Fibroblast of lung (primary cell): Measurements from ENCODE around the gene TWF2.

ENCODE experiments used
- EZH2 ChIP-seq: IDR thresholded peaks from 2 replicates; pipeline ENCODE4 v1.5.1; 2012; ENCODE audit warnings: low read length, control low read depth, mild to moderate bottlenecking; ENCODE audit errors: missing control alignments
- TF ChIP-seq, protein P1 (sequence below), 2 donors: IDR thresholded peaks in 1 of 2; conservative IDR thresholded peaks in 1 of 2; 1 replicate in 1 of 2; 2 replicates in 1 of 2; pipeline ENCODE4 v1.5.1; 2011 to 2012; ENCODE audit warnings: low read length in 2 of 2, control low read depth in 1 of 2, inconsistent platforms in 1 of 2, low read depth in 1 of 2, mild to moderate bottlenecking in 1 of 2

GRCh38 chr3:52183786-52184445 is 55.0 kb downstream of the TWF2 start:
- TF ChIP-seq, protein P1, sequence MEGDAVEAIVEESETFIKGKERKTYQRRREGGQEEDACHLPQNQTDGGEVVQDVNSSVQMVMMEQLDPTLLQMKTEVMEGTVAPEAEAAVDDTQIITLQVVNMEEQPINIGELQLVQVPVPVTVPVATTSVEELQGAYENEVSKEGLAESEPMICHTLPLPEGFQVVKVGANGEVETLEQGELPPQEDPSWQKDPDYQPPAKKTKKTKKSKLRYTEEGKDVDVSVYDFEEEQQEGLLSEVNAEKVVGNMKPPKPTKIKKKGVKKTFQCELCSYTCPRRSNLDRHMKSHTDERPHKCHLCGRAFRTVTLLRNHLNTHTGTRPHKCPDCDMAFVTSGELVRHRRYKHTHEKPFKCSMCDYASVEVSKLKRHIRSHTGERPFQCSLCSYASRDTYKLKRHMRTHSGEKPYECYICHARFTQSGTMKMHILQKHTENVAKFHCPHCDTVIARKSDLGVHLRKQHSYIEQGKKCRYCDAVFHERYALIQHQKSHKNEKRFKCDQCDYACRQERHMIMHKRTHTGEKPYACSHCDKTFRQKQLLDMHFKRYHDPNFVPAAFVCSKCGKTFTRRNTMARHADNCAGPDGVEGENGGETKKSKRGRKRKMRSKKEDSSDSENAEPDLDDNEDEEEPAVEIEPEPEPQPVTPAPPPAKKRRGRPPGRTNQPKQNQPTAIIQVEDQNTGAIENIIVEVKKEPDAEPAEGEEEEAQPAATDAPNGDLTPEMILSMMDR (conservative IDR thresholded peaks at IDR 0.05 in 1 of 2, IDR thresholded peaks at IDR 0.05 in 1 of 2; ENCODE audit: low read depth in 1 of 2, low read length in 2 of 2), result no peak
- TF ChIP-seq EZH2, result no peak
